Right lobe of liver (tissue), 4 donors: ENCODE measurements around the gene SOX18.

Experiments used
- CTCF ChIP-seq, 4 donors: fragments of 200-600 bp in 3 of 4; fragments of 450-650 bp in 1 of 4; IDR thresholded peaks; one replicate each; pipeline versions ENCODE4 v1.5.1 to v1.8.0; 2016 to 2022; ENCODE audit warnings: antibody characterized with exemption in 4 of 4, mild to moderate bottlenecking in 2 of 4
- POLR2A ChIP-seq: fragments of 450-650 bp; IDR thresholded peaks from one replicate; pipeline ENCODE4 v1.6.1; 2017; ENCODE audit warnings: antibody characterized with exemption, mild to moderate bottlenecking
- donor health status: DM: no; HTN: no; CAD: no.
- donor health status: DM: no; HTN: no; CAD: no.
- donor health status: DM: no; HTN: yes; CAD: no.

- no peak for TF ChIP-seq CTCF (IDR thresholded peaks at IDR 0.05)
- no peak for TF ChIP-seq POLR2A
Observed at GRCh38 chr20:64042054-64042781, 7.2 kb downstream of the SOX18 start.
